ENCODE results near the gene TTC9B.

Gene TTC9B

GRCh38 chr19:40249201-40249600 is 31.0 kb upstream of the TTC9B start:
- Histone ChIP-seq H3K4me1 (ENCODE audit: control insufficient read depth in 2 of 2, insufficient read depth in 2 of 2, low read length in 2 of 2) (no peaks in the 10 kb centered on the region), H3K27me3 (ENCODE audit: control insufficient read depth in 2 of 2, insufficient read depth in 2 of 2, low read length in 2 of 2) (no peaks in the 10 kb centered on the region), H3K36me3 (ENCODE audit: control insufficient read depth in 2 of 2, insufficient read depth in 2 of 2, low read length in 2 of 2) (peaks cover 13 to 24% of the 10 kb centered on the region in 2 donors), H3K9ac (ENCODE audit: low read depth in 1 of 2, low read length in 2 of 2) (no peak overlapping the region), H3K27ac (ENCODE audit: low read depth in 2 of 2, low read length in 2 of 2) (no peak overlapping the region), H3K9me3 (ENCODE audit: control insufficient read depth in 2 of 2, low read length in 2 of 2) (no peaks in the 10 kb centered on the region), H3K4me3 (ENCODE audit: low read length in 2 of 2) (no peak overlapping the region)

- H3K4me1 ChIP-seq (ENCODE audit: control insufficient read depth in 2 of 2, insufficient read depth in 2 of 2, low read length in 2 of 2): no peaks in the 10 kb centered on the region
- H3K27ac ChIP-seq (ENCODE audit: low read depth in 2 of 2, low read length in 2 of 2): no peak overlapping the region
Measured at GRCh38 chr19:40247735-40248262, 29.6 kb upstream of the TTC9B start.

GRCh38 chr19:40247178-40247577 is 29.0 kb upstream of the TTC9B start:
- H3K4me1 ChIP-seq (ENCODE audit: control insufficient read depth in 2 of 2, insufficient read depth in 2 of 2, low read length in 2 of 2): no peaks in the 10 kb centered on the region
- H3K4me3 ChIP-seq (ENCODE audit: low read length in 2 of 2): no peak overlapping the region
- no peak overlapping the region for H3K27ac ChIP-seq (ENCODE audit: low read depth in 2 of 2, low read length in 2 of 2)
- no peaks in the 10 kb centered on the region for H3K9me3 ChIP-seq (ENCODE audit: control insufficient read depth in 2 of 2, low read length in 2 of 2)
- H3K9ac ChIP-seq (ENCODE audit: low read depth in 1 of 2, low read length in 2 of 2): no peak overlapping the region
- no peaks in the 10 kb centered on the region for H3K27me3 ChIP-seq (ENCODE audit: control insufficient read depth in 2 of 2, insufficient read depth in 2 of 2, low read length in 2 of 2)
- H3K36me3 ChIP-seq (ENCODE audit: control insufficient read depth in 2 of 2, insufficient read depth in 2 of 2, low read length in 2 of 2): peaks cover 7 to 13% of the 10 kb centered on the region in 2 donors

More at GRCh38 chr19:40247735-40248262, 29.6 kb upstream of the TTC9B start:
- Histone ChIP-seq H3K27me3 (ENCODE audit: control insufficient read depth in 2 of 2, insufficient read depth in 2 of 2, low read length in 2 of 2) (no peaks in the 10 kb centered on the region), H3K4me3 (ENCODE audit: low read length in 2 of 2) (no peak overlapping the region), H3K9ac (ENCODE audit: low read depth in 1 of 2, low read length in 2 of 2) (no peak overlapping the region), H3K9me3 (ENCODE audit: control insufficient read depth in 2 of 2, low read length in 2 of 2) (no peaks in the 10 kb centered on the region), H3K36me3 (ENCODE audit: control insufficient read depth in 2 of 2, insufficient read depth in 2 of 2, low read length in 2 of 2) (peaks cover 7 to 18% of the 10 kb centered on the region in 2 donors)

DNA sequence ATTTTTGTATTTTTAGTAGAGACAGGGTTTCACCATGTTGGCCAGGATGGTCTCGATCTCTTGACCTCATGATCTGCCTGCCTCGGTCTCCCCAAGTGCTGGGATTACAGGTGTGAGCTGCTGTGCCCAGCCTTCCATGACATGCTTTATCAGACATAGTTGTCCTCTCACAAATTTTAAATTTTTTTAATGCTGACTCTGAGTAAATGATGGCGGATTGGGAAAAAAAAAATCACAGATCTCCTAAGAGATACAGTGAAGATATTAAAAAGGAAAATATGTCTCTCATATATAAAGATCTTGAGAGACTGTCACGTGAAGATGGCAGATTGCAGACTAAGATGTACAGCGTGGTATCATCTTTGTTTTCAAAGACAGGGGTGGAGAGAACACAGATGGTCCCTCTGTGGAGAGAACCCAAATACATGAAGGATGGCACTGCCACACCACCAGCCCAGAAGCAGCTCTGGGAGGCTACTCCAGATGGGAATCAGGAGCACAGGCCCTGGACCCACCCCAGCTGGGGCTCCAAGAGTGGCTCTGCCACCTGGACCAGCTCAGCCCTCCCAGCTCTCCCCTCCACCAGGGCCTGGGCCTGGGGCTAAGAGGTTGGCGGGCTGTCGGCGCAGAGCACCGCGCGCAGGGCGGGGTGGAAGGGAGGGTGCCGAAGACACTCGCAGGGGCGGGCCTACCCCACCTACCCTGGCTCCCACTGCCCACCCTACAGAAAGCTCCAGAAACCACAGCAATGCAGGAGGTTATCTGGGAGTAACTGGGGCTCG is 28.3 kb upstream of the TTC9B start:
- Histone ChIP-seq H3K36me3 (ENCODE audit: control insufficient read depth in 2 of 2, insufficient read depth in 2 of 2, low read length in 2 of 2) (peaks cover 12 to 19% of the 10 kb centered on the region in 2 donors), H3K4me3 (ENCODE audit: low read length in 2 of 2) (no peak overlapping the region), H3K9me3 (ENCODE audit: control insufficient read depth in 2 of 2, low read length in 2 of 2) (no peaks in the 10 kb centered on the region), H3K4me1 (ENCODE audit: control insufficient read depth in 2 of 2, insufficient read depth in 2 of 2, low read length in 2 of 2) (no peaks in the 10 kb centered on the region), H3K27me3 (ENCODE audit: control insufficient read depth in 2 of 2, insufficient read depth in 2 of 2, low read length in 2 of 2) (no peaks in the 10 kb centered on the region), H3K9ac (ENCODE audit: low read depth in 1 of 2, low read length in 2 of 2) (no peak overlapping the region), H3K27ac (ENCODE audit: low read depth in 2 of 2, low read length in 2 of 2) (no peak overlapping the region)

- H3K9me3 ChIP-seq (ENCODE audit: control insufficient read depth in 2 of 2, low read length in 2 of 2): no peaks in the 10 kb centered on the region
- H3K36me3 ChIP-seq (ENCODE audit: control insufficient read depth in 2 of 2, insufficient read depth in 2 of 2, low read length in 2 of 2): peaks cover 15 to 25% of the 10 kb centered on the region in 2 donors
- H3K4me1 ChIP-seq (ENCODE audit: control insufficient read depth in 2 of 2, insufficient read depth in 2 of 2, low read length in 2 of 2): no peaks in the 10 kb centered on the region
- H3K27me3 ChIP-seq (ENCODE audit: control insufficient read depth in 2 of 2, insufficient read depth in 2 of 2, low read length in 2 of 2): no peaks in the 10 kb centered on the region
- H3K4me3 ChIP-seq (ENCODE audit: low read length in 2 of 2): no peak overlapping the region
- no peak overlapping the region for H3K9ac ChIP-seq (ENCODE audit: low read depth in 1 of 2, low read length in 2 of 2)
- H3K27ac ChIP-seq (ENCODE audit: low read depth in 2 of 2, low read length in 2 of 2): no peak overlapping the region
Measured at GRCh38 chr19:40245506-40246128, 27.4 kb upstream of the TTC9B start.

DNA sequence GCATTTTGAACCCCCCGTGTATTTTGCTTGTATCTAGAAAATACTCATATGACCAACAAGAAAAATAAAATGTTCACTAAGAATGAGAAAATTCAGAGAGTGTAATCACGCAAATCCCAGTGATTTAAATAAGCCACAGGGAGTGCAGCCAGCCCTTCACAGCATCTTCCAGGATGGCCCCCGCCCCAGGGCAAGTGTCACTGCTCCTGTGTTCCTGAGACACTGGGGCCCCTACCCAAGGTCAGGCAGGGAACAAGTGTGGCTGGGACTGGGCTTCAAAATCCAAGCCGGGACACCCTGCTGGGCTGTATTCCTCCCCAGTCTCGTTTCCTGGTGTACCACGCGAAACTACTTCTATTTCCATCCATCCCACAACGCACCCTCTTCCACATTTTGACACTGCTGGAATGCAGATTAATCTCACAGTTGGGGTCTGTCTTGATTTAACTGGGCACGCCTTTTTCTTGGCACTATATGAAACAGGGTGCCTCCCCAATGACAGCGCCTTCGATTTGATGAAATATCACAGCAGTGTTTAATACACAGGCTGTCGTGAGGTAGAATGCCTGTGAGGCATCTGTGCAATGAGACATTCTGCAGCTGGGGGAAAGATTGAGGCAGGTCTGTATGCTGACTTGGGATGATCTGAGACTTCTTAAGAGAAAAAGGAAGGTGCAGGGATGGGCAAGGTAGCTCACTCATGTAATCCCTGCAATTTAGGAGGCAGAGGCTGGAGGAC is 26.6 kb upstream of the TTC9B start:
- Histone ChIP-seq H3K36me3 (ENCODE audit: control insufficient read depth in 2 of 2, insufficient read depth in 2 of 2, low read length in 2 of 2) (peaks cover 18 to 29% of the 10 kb centered on the region in 2 donors), H3K4me1 (ENCODE audit: control insufficient read depth in 2 of 2, insufficient read depth in 2 of 2, low read length in 2 of 2) (no peaks in the 10 kb centered on the region), H3K27me3 (ENCODE audit: control insufficient read depth in 2 of 2, insufficient read depth in 2 of 2, low read length in 2 of 2) (no peaks in the 10 kb centered on the region), H3K9ac (ENCODE audit: low read depth in 1 of 2, low read length in 2 of 2) (no peak overlapping the region), H3K27ac (ENCODE audit: low read depth in 2 of 2, low read length in 2 of 2) (no peak overlapping the region), H3K9me3 (ENCODE audit: control insufficient read depth in 2 of 2, low read length in 2 of 2) (no peaks in the 10 kb centered on the region), H3K4me3 (ENCODE audit: low read length in 2 of 2) (no peak overlapping the region)

- no peak overlapping the region for H3K27ac ChIP-seq (ENCODE audit: low read depth in 2 of 2, low read length in 2 of 2)
- no peaks in the 10 kb centered on the region for H3K9me3 ChIP-seq (ENCODE audit: control insufficient read depth in 2 of 2, low read length in 2 of 2)
- H3K4me1 ChIP-seq (ENCODE audit: control insufficient read depth in 2 of 2, insufficient read depth in 2 of 2, low read length in 2 of 2): no peaks in the 10 kb centered on the region
- no peak overlapping the region for H3K4me3 ChIP-seq (ENCODE audit: low read length in 2 of 2)
- no peak overlapping the region for H3K9ac ChIP-seq (ENCODE audit: low read depth in 1 of 2, low read length in 2 of 2)
- peaks cover 22 to 32% of the 10 kb centered on the region in 2 donors for H3K36me3 ChIP-seq (ENCODE audit: control insufficient read depth in 2 of 2, insufficient read depth in 2 of 2, low read length in 2 of 2)
- H3K27me3 ChIP-seq (ENCODE audit: control insufficient read depth in 2 of 2, insufficient read depth in 2 of 2, low read length in 2 of 2): no peaks in the 10 kb centered on the region
Measured at GRCh38 chr19:40243181-40243580, 25.0 kb upstream of the TTC9B start.

GRCh38 chr19:40242480-40242879 is 24.3 kb upstream of the TTC9B start:
- Histone ChIP-seq H3K36me3 (ENCODE audit: control insufficient read depth in 2 of 2, insufficient read depth in 2 of 2, low read length in 2 of 2) (peaks cover 26 to 35% of the 10 kb centered on the region in 2 donors), H3K9ac (ENCODE audit: low read depth in 1 of 2, low read length in 2 of 2) (no peak overlapping the region)

DNA sequence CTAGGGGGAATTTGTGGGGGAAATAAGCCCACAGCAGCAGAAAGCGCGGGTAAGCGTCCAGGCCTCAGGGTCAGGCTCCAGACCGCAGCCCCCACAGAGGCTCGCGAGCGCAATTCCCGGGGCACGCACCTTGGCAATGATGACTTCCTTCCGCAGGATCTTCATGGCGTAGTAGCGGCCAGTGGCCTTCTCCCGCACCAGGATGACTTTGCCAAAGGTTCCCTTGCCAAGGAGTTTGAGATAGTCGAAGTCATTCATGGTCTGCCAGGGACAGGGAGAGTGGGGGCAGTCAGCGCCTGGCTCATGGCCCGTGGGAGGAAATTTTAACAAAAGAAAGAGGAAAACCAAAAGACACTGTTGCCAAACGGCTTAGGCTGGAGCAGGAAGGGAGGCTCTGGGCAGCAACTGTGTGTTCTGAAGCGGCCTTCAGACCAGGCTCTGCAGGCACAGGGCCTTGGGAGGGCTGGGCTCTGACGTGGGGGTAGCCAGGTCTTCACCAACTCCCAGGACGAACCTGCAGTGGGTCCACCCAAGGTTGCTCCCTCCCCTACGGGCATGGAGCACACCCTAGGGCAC is 23.7 kb upstream of the TTC9B start:
- no peak overlapping the region for H3K4me3 ChIP-seq (ENCODE audit: low read length in 2 of 2)
- H3K4me1 ChIP-seq (ENCODE audit: control insufficient read depth in 2 of 2, insufficient read depth in 2 of 2, low read length in 2 of 2): no peaks in the 10 kb centered on the region
- no peaks in the 10 kb centered on the region for H3K9me3 ChIP-seq (ENCODE audit: control insufficient read depth in 2 of 2, low read length in 2 of 2)
- H3K27ac ChIP-seq (ENCODE audit: low read depth in 2 of 2, low read length in 2 of 2): no peak overlapping the region
- no peaks in the 10 kb centered on the region for H3K27me3 ChIP-seq (ENCODE audit: control insufficient read depth in 2 of 2, insufficient read depth in 2 of 2, low read length in 2 of 2)
- H3K36me3 ChIP-seq (ENCODE audit: control insufficient read depth in 2 of 2, insufficient read depth in 2 of 2, low read length in 2 of 2): peaks cover 29 to 35% of the 10 kb centered on the region in 2 donors
- no peak overlapping the region for H3K9ac ChIP-seq (ENCODE audit: low read depth in 1 of 2, low read length in 2 of 2)

More at GRCh38 chr19:40242480-40242879, 24.3 kb upstream of the TTC9B start:
- no peaks in the 10 kb centered on the region for H3K4me1 ChIP-seq (ENCODE audit: control insufficient read depth in 2 of 2, insufficient read depth in 2 of 2, low read length in 2 of 2)
- H3K9me3 ChIP-seq (ENCODE audit: control insufficient read depth in 2 of 2, low read length in 2 of 2): no peaks in the 10 kb centered on the region
- H3K4me3 ChIP-seq (ENCODE audit: low read length in 2 of 2): no peak overlapping the region
- no peaks in the 10 kb centered on the region for H3K27me3 ChIP-seq (ENCODE audit: control insufficient read depth in 2 of 2, insufficient read depth in 2 of 2, low read length in 2 of 2)
- no peak overlapping the region for H3K27ac ChIP-seq (ENCODE audit: low read depth in 2 of 2, low read length in 2 of 2)

Measured in mucosa of rectum (tissue), 2 donors.